Measurements from ENCODE around the gene DNAJC15.

GRCh38 chr13:43033038-43033437 is 9.7 kb downstream of the DNAJC15 start:
- TF ChIP-seq CTCF (IDR thresholded peaks at IDR 0.05) (no peak), POLR2A (IDR thresholded peaks at IDR 0.05) (no peak)

Measured in body of pancreas (tissue), 4 donors.